HepG2 (cell line): ENCODE data around the gene SS18L1. TPM values are rescaled to one million over a fixed set of nuclear protein-coding genes. Genes with fewer than 3 reads are reported as not detected.

Experiments used
- ERF ChIP-seq: IDR thresholded peaks from 2 replicates; pipeline ENCODE4 v1.6.1; 2018; ENCODE audit warnings: missing biosample characterization, missing genetic modification reagents
- SRSF9 ChIP-seq: fragments of 200-400 bp; formaldehyde crosslinking; IDR thresholded peaks from 2 replicates; pipeline ENCODE4 v1.6.1; 2018; ENCODE audit warnings: borderline replicate concordance, mild to moderate bottlenecking, low read depth, low read length; ENCODE audit not compliant: insufficient read depth, poor library complexity, severe bottlenecking
- ZFP36L2 ChIP-seq: sonication (generic); formaldehyde crosslinking; IDR thresholded peaks from 2 replicates; pipeline ENCODE4 v1.4.0; 2020; ENCODE audit warnings: missing genetic modification reagents
- ZNF318 ChIP-seq: sonication (generic); formaldehyde crosslinking; IDR thresholded peaks from 2 replicates; pipeline ENCODE4 v1.4.0; 2020; ENCODE audit warnings: mild to moderate bottlenecking, missing genetic modification reagents
- ZNF407 ChIP-seq: sonication (generic); formaldehyde crosslinking; IDR thresholded peaks from one replicate; pipeline ENCODE4 v1.5.1; 2020; ENCODE audit warnings: mild to moderate bottlenecking, missing genetic modification reagents; ENCODE audit errors: not compliant biosample characterization
- ZNF460 ChIP-seq: sonication (generic); formaldehyde crosslinking; IDR thresholded peaks from 2 replicates; pipeline ENCODE4 v1.5.1; 2020; ENCODE audit warnings: missing genetic modification reagents, mild to moderate bottlenecking, borderline replicate concordance
- ZNF577 ChIP-seq: sonication (generic); formaldehyde crosslinking; IDR thresholded peaks from 2 replicates; pipeline ENCODE4 v1.4.0; 2020; ENCODE audit warnings: mild to moderate bottlenecking, low read depth, missing genetic modification reagents, borderline replicate concordance
- polyA plus RNA-seq, 8 experiments: library from polyadenylated mRNA; depleted of rRNA in 3 of 8; stranded (reverse) in 7 of 8; unstranded in 1 of 8; fragments of >200 nt; fragmentation: Illumina TruSeq in 4 of 8; extraction: Trizol in 4 of 8; gene quantifications; 2 replicates each; pipeline versions ENCODE4 v1.2.1 to v1.2.3, GENCODE V29; 2011 to 2016; ENCODE audit warnings: low read depth in 4 of 8, missing spikeins in 1 of 8, mixed read lengths in 1 of 8; ENCODE audit not compliant: insufficient read depth in 1 of 8
- total RNA-seq, 5 experiments: library from RNA; depleted of rRNA; stranded (reverse); fragments of >200 nt; fragmentation: Illumina TruSeq; extraction: Trizol; gene quantifications; 2 replicates each; pipeline ENCODE4 v1.2.3, GENCODE V29; 2016; ENCODE audit warnings: low read depth in 1 of 5

The SS18L1 gene
- total and polyA plus RNA-seq, 2 of the 13 experiments (the other 11 are each of a cell fraction or from before 2014, with no cell fraction given), result 17.8 to 27.6 TPM

- TF ChIP-seq ZNF407 (no peak), ERF (CRISPR knock-in tag) (no peak), ZNF460 (CRISPR knock-in tag) (no peak), ZNF577 (CRISPR knock-in tag) (no peak), ZFP36L2 (CRISPR knock-in tag) (no peak), SRSF9 (no peak), ZNF318 (no peak)
Observed at GRCh38 chr20:62208795-62209755, 65.5 kb downstream of the SS18L1 start (continued).
